NCI-H69 (cell line): Measurements from ENCODE around the gene DAZ2.
"Not testable (repeated sequence)": the region's sequence is repeated elsewhere in the genome, so short reads cannot be mapped to it uniquely, and the experiment has no call there.

Source experiments
- DNase-seq: peaks from one replicate; lab custom pipeline; 2025; lab: John Stamatoyannopoulos, UW

The DAZ2 gene

GRCh38 chrY:23219233-23219632 lies at the start of gene DAZ2:
Gene DAZ2 (plus strand): TSS chrY:23219533. CDS start chrY:23219741, 208 bp downstream.
- not testable (repeated sequence) for DNase-seq

- DNase-seq, result not testable (repeated sequence)
Measured at GRCh38 chrY:23198908-23199307, 20.4 kb upstream of the DAZ2 start, which contains the start of gene DAZ1. Gene DAZ1 (minus strand): TSS chrY:23199008. CDS start chrY:23198800, 208 bp downstream.

- not testable (repeated sequence) for DNase-seq
Measured at GRCh38 chrY:23207455-23207854, 11.9 kb upstream of the DAZ2 start.

- not testable (repeated sequence) for DNase-seq
Measured at GRCh38 chrY:23209802-23210495, 9.4 kb upstream of the DAZ2 start.

- not testable (repeated sequence) for DNase-seq
Measured at GRCh38 chrY:23210681-23211080, 8.7 kb upstream of the DAZ2 start.
